A673 (cell line): ENCODE data around the gene CDC42BPG. TPM values are rescaled to one million over a fixed set of nuclear protein-coding genes. Genes with fewer than 3 reads are reported as not detected.

Experiments used
- BruUV-seq: library from RNA; stranded (reverse); fragments of 400-500 nt; replicated peaks from 2 replicates; lab custom pipeline; 2021; lab: Mats Ljungman, UMichigan
- CTCF ChIA-PET: fragments of 300-600 bp; sonication (Branson Sonifier 250); formaldehyde crosslinking; loops from one replicate; lab custom pipeline; 2022; ENCODE audit warnings: antibody characterized with exemption; lab: Charles Lee
- POLR2A ChIA-PET: fragments of 300-600 bp; sonication (Branson Sonifier 250); formaldehyde crosslinking; loops from one replicate; lab custom pipeline; 2022; ENCODE audit warnings: antibody characterized with exemption; ENCODE audit not compliant: low non-redundant PET; lab: Charles Lee
- DNase-seq: peaks from one replicate; pipeline ENCODE4 v3.0.0-alpha.2; 2015; ENCODE audit warnings: low spot score
- H3K27ac ChIP-seq: fragments of 200-600 bp; sonication (generic); 2 replicates; pipeline ENCODE4 v1.5.1; 2016; ENCODE audit warnings: mixed run types, low read depth, mild to moderate bottlenecking, mixed read lengths, antibody characterized with exemption, low read length; ENCODE audit not compliant: poor library complexity, severe bottlenecking
- H3K27me3 ChIP-seq: fragments of 200-600 bp; sonication (generic); replicated peaks from 2 replicates; pipeline ENCODE4 v1.6.1; 2017; ENCODE audit warnings: mixed run types, low read depth, mild to moderate bottlenecking, mixed read lengths, antibody characterized with exemption, low read length; ENCODE audit not compliant: insufficient read depth, poor library complexity
- H3K36me3 ChIP-seq: fragments of 200-600 bp; sonication (generic); 2 replicates; pipeline ENCODE4 v1.6.1; 2016; ENCODE audit warnings: mixed run types, mild to moderate bottlenecking, mixed read lengths, antibody characterized with exemption, low read length; ENCODE audit not compliant: insufficient read depth, poor library complexity, severe bottlenecking
- H3K4me1 ChIP-seq: fragments of 200-600 bp; sonication (generic); 2 replicates; pipeline ENCODE4 v1.6.1; 2017; ENCODE audit warnings: mixed run types, mild to moderate bottlenecking, mixed read lengths, antibody characterized with exemption, low read length; ENCODE audit not compliant: insufficient read depth, poor library complexity, severe bottlenecking
- H3K4me3 ChIP-seq: fragments of 200-600 bp; sonication (generic); 2 replicates; pipeline ENCODE4 v1.5.1; 2016; ENCODE audit warnings: low read depth, mixed run types, mild to moderate bottlenecking, mixed read lengths, low read length; ENCODE audit not compliant: poor library complexity, severe bottlenecking
- H3K9me3 ChIP-seq: fragments of 200-600 bp; sonication (generic); 2 replicates; pipeline ENCODE4 v1.6.1; 2016; ENCODE audit warnings: mixed run types, low read depth, mild to moderate bottlenecking, mixed read lengths, antibody characterized with exemption, low read length; ENCODE audit not compliant: poor library complexity, severe bottlenecking
- CTCF ChIP-seq: fragments of 300-800, 200-600 bp; sonication (generic); conservative IDR thresholded peaks from 2 replicates; pipeline ENCODE4 v1.5.1; 2017; ENCODE audit warnings: low read depth, mild to moderate bottlenecking, antibody characterized with exemption, low read length, moderate library complexity, mixed read lengths
- EZH2 ChIP-seq: fragments of 200-600 bp; sonication (generic); IDR thresholded peaks from 2 replicates; pipeline ENCODE4 v1.6.1; 2017; ENCODE audit warnings: borderline replicate concordance, low read depth, mild to moderate bottlenecking, mixed read lengths, antibody characterized with exemption, low read length; ENCODE audit not compliant: poor library complexity, severe bottlenecking
- intact Hi-C: fragments of 100-400 bp; cut with micrococcal nuclease; formaldehyde crosslinking; loops from one replicate; pipeline ENCODE4 v1.10.0; 2022; ENCODE audit not compliant: unreplicated experiment
- total RNA-seq: library from RNA; stranded (reverse); gene quantifications from 2 replicates; pipeline ENCODE4 v1.2.3, GENCODE V29; 2021

CDC42BPG gene
- total RNA-seq, 1 experiment from 2014 or later = 4.6 TPM

- ChIA-PET CTCF (interaction anchor here (0.8 kb wide), 1 partner anchor 12 kb away, joined by 4 read pairs; no protein-coding TSS in a partner anchor), POLR2A (no interaction called here)
- Histone ChIP-seq H3K27ac (no peak overlapping the region), H3K27me3 (no peaks in the 10 kb centered on the region), H3K36me3 (peaks cover 4% of the 10 kb centered on the region), H3K4me1 (no peaks in the 10 kb centered on the region), H3K4me3 (no peak overlapping the region), H3K9me3 (no peaks in the 10 kb centered on the region)
- DNase-seq = no peak
- TF ChIP-seq CTCF (no peak), EZH2 (no peak)
- intact Hi-C loops = loop anchor here (10.0 kb wide), 1 partner anchor 326 kb away; the partner anchor contains the start of genes TM7SF2 and ZNHIT2
- BruUV-seq = no TSS peak
Observed at GRCh38 chr11:64788321-64789215, 55.9 kb downstream of the CDC42BPG start.

- H3K4me3 ChIP-seq = no peak overlapping the region
- POLR2A ChIA-PET = no interaction called here
- DNase-seq = peak; percentile 55
- TF ChIP-seq EZH2 = no peak
- TF ChIP-seq CTCF = peak; percentile 88
- CTCF ChIA-PET = interaction anchor here (0.8 kb wide), 1 partner anchor 12 kb away, joined by 4 read pairs; no protein-coding TSS in a partner anchor
- H3K4me1 ChIP-seq = no peaks in the 10 kb centered on the region
- H3K27ac ChIP-seq = no peak overlapping the region
- no TSS peak for BruUV-seq
- H3K9me3 ChIP-seq = no peaks in the 10 kb centered on the region
- intact Hi-C loops = loop anchor here (10.0 kb wide), 1 partner anchor 327 kb away; the partner anchor contains the start of genes TM7SF2 and ZNHIT2
- H3K36me3 ChIP-seq = peaks cover 4% of the 10 kb centered on the region
- no peaks in the 10 kb centered on the region for H3K27me3 ChIP-seq
Observed at GRCh38 chr11:64787526-64788320, 56.7 kb downstream of the CDC42BPG start.

- Histone ChIP-seq H3K27ac (no peak overlapping the region), H3K4me3 (no peak overlapping the region), H3K36me3 (peaks cover 4% of the 10 kb centered on the region), H3K9me3 (no peaks in the 10 kb centered on the region), H3K4me1 (no peaks in the 10 kb centered on the region), H3K27me3 (no peaks in the 10 kb centered on the region)
- no peak for DNase-seq
- POLR2A ChIA-PET = no interaction called here
- CTCF ChIA-PET = no interaction called here
- intact Hi-C loops = loop anchor here (10.0 kb wide), 1 partner anchor 328 kb away; the partner anchor contains the start of genes TM7SF2 and ZNHIT2
- no TSS peak for BruUV-seq
- no peak for TF ChIP-seq CTCF
- TF ChIP-seq EZH2 = no peak
Observed at GRCh38 chr11:64786308-64786707, 58.1 kb downstream of the CDC42BPG start.
